OCI-LY3 (cell line): ENCODE results near the gene ANKRD11.

Experiments
- CTCF ChIP-seq: fragments of 200-600, 300-600 bp; sonication (generic); IDR thresholded peaks from 2 replicates; pipeline ENCODE4 v1.5.1; 2014; ENCODE audit warnings: antibody characterized with exemption, low read length, low read depth
- EZH2phosphoT487 ChIP-seq: fragments of 200-600 bp; shearing (Covaris generic); IDR thresholded peaks from 2 replicates; pipeline ENCODE4 v1.6.1; 2018; ENCODE audit warnings: antibody characterized with exemption, mixed run types, low read depth

- TF ChIP-seq CTCF (no peak), EZH2phosphoT487 (no peak)
These were observed 157.5 kb downstream of the ANKRD11 start for GRCh38 chr16:89332902-89333245.
